ENCODE data around the gene SLC34A1. TPM values are rescaled to one million over a fixed set of nuclear protein-coding genes. Genes with fewer than 3 reads are reported as not detected.

SLC34A1 gene
- total RNA-seq, 2 experiments from 2014 or later = not detected

- peaks cover 8% of the 10 kb centered on the region for H3K36me3 Mint-ChIP-seq (ENCODE audit: low read depth)
- peaks cover 77% of the 10 kb centered on the region for H3K4me1 Mint-ChIP-seq (ENCODE audit: low read depth)
- peak overlapping the region; percentile 75 for H3K4me3 Mint-ChIP-seq
- CTCF ChIA-PET = interaction anchor here (1.0 to 2.6 kb wide), 5 partner anchors 8 to 39 kb away, joined by 3 to 14 read pairs (median 6); no protein-coding TSS in a partner anchor
- intact Hi-C loops (cut with micrococcal nuclease) = loop anchor here (1.0 to 2.0 kb wide), 4 partner anchors 9 to 63 kb away; partner anchors contain the start of genes GRK6 and LMAN2
- H3K27ac Mint-ChIP-seq = no peak overlapping the region
- H3K27me3 Mint-ChIP-seq (ENCODE audit: low read depth) = no peaks in the 10 kb centered on the region
- no peaks in the 10 kb centered on the region for H3K9me3 Mint-ChIP-seq
- DNase-seq = no peak
These were observed 20.7 kb upstream of the SLC34A1 start for GRCh38 chr5:177363565-177363964.

GRCh38 chr5:177364159-177364962 is 19.9 kb upstream of the SLC34A1 start:
- H3K4me3 Mint-ChIP-seq = peak overlapping the region; percentile 50
- peak; percentile 70 for DNase-seq
- H3K4me1 Mint-ChIP-seq (ENCODE audit: low read depth) = peaks cover 77% of the 10 kb centered on the region
- peak overlapping the region; percentile 71 for H3K27ac Mint-ChIP-seq
- no peaks in the 10 kb centered on the region for H3K9me3 Mint-ChIP-seq
- CTCF ChIA-PET = interaction anchor here (1.0 to 2.6 kb wide), 10 partner anchors 9 to 46 kb away, joined by 3 to 14 read pairs (median 6); partner anchors contain the start of gene LMAN2
- H3K36me3 Mint-ChIP-seq (ENCODE audit: low read depth) = peaks cover 15% of the 10 kb centered on the region
- H3K27me3 Mint-ChIP-seq (ENCODE audit: low read depth) = no peaks in the 10 kb centered on the region
- intact Hi-C loops (cut with micrococcal nuclease) = loop anchor here (1.0 to 2.0 kb wide), 2 partner anchors 14 to 25 kb away; no protein-coding TSS in a partner anchor

- H3K4me1 Mint-ChIP-seq (ENCODE audit: low read depth) = peaks cover 74% of the 10 kb centered on the region
- no peak overlapping the region for H3K4me3 Mint-ChIP-seq
- peaks cover 16% of the 10 kb centered on the region for H3K36me3 Mint-ChIP-seq (ENCODE audit: low read depth)
- H3K27me3 Mint-ChIP-seq (ENCODE audit: low read depth) = no peaks in the 10 kb centered on the region
- intact Hi-C loops (cut with micrococcal nuclease) = loop anchor here (2.0 kb wide), 1 partner anchor 13 kb away; no protein-coding TSS in a partner anchor
- CTCF ChIA-PET = interaction anchor here (0.6 to 2.6 kb wide), 12 partner anchors 9 to 113 kb away, joined by 3 to 14 read pairs (median 5); no protein-coding TSS in a partner anchor
- DNase-seq = no peak
- H3K27ac Mint-ChIP-seq = no peak overlapping the region
- no peaks in the 10 kb centered on the region for H3K9me3 Mint-ChIP-seq
These were observed 18.2 kb upstream of the SLC34A1 start for GRCh38 chr5:177365845-177366527.

DNA sequence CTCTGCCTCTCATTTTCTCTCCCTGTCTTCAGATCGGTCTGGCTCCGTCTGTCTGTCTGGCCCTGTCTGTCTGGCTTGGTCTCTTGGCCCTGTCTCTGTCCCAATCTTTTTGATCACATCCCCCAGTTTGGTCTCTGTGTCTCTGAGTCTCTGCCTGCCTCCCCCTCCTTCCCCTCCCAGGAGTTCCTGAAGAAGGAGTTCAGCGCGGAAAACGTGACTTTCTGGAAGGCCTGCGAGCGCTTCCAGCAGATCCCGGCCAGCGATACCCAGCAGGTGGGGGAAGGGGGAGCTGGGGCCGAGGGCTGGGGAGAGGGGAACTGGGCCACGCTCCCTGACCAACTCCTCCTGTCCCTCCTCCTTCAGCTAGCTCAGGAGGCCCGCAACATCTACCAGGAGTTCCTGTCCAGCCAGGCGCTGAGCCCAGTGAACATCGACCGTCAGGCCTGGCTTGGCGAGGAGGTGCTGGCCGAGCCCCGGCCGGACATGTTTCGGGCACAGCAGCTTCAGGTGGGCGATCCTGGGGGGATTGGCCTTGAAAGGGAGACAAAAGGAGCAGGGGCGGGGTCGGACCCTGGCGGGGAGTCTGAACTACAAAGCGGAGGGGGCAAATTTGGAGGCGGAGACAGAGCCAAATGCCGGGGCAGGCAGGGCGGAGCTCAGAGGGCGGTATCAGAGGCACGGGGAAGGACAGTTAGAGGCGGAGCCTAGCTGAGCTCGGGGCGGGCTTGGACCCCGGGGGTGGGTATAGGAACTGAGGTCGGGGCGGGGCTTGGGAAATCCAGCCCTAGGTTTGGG is 17.5 kb upstream of the SLC34A1 start:
- DNase-seq = no peak
- Mint-ChIP-seq H3K36me3 (ENCODE audit: low read depth) (peaks cover 19% of the 10 kb centered on the region), H3K27me3 (ENCODE audit: low read depth) (no peaks in the 10 kb centered on the region), H3K4me1 (ENCODE audit: low read depth) (peaks cover 73% of the 10 kb centered on the region), H3K4me3 (no peak overlapping the region), H3K9me3 (no peaks in the 10 kb centered on the region), H3K27ac (peak overlapping the region; percentile 50)
- CTCF ChIA-PET = interaction anchor here (0.6 to 2.0 kb wide), 9 partner anchors 11 to 112 kb away, joined by 3 to 8 read pairs (median 4); no protein-coding TSS in a partner anchor
- intact Hi-C loops (cut with micrococcal nuclease) = no loop called here

- Mint-ChIP-seq H3K27me3 (ENCODE audit: low read depth) (no peaks in the 10 kb centered on the region), H3K4me3 (no peak overlapping the region), H3K27ac (no peak overlapping the region), H3K36me3 (ENCODE audit: low read depth) (peaks cover 21% of the 10 kb centered on the region), H3K4me1 (ENCODE audit: low read depth) (peaks cover 72% of the 10 kb centered on the region), H3K9me3 (no peaks in the 10 kb centered on the region)
- intact Hi-C loops (cut with micrococcal nuclease) = no loop called here
- DNase-seq = no peak
- CTCF ChIA-PET = interaction anchor here (0.6 to 2.0 kb wide), 4 partner anchors 14 to 88 kb away, joined by 3 to 5 read pairs (median 4); no protein-coding TSS in a partner anchor
These were observed 16.8 kb upstream of the SLC34A1 start for GRCh38 chr5:177367323-177367848.

GRCh38 chr5:177367981-177368868 is 16.0 kb upstream of the SLC34A1 start:
- no peaks in the 10 kb centered on the region for H3K9me3 Mint-ChIP-seq
- peaks cover 72% of the 10 kb centered on the region for H3K4me1 Mint-ChIP-seq (ENCODE audit: low read depth)
- peaks cover 24% of the 10 kb centered on the region for H3K36me3 Mint-ChIP-seq (ENCODE audit: low read depth)
- intact Hi-C loops (cut with micrococcal nuclease) = no loop called here
- CTCF ChIA-PET = interaction anchor here (0.6 to 6.0 kb wide), 13 partner anchors 9 to 835 kb away, joined by 3 to 77 read pairs (median 6); partner anchors contain the start of genes RGS14 and SLC34A1
- no peak overlapping the region for H3K4me3 Mint-ChIP-seq
- peak overlapping the region; percentile 64 for H3K27ac Mint-ChIP-seq
- no peak for DNase-seq
- H3K27me3 Mint-ChIP-seq (ENCODE audit: low read depth) = no peaks in the 10 kb centered on the region

- peak; percentile 50 for DNase-seq
- CTCF ChIA-PET = interaction anchor here (0.6 to 6.0 kb wide), 15 partner anchors 10 to 835 kb away, joined by 3 to 77 read pairs (median 6); partner anchors contain the start of genes RGS14 and SLC34A1
- H3K36me3 Mint-ChIP-seq (ENCODE audit: low read depth) = peaks cover 27% of the 10 kb centered on the region
- intact Hi-C loops (cut with micrococcal nuclease) = loop anchor here (1.0 kb wide), 2 partner anchors 21 to 34 kb away; no protein-coding TSS in a partner anchor
- no peaks in the 10 kb centered on the region for H3K9me3 Mint-ChIP-seq
- no peak overlapping the region for H3K4me3 Mint-ChIP-seq
- H3K4me1 Mint-ChIP-seq (ENCODE audit: low read depth) = peaks cover 72% of the 10 kb centered on the region
- H3K27me3 Mint-ChIP-seq (ENCODE audit: low read depth) = no peaks in the 10 kb centered on the region
- peak overlapping the region; percentile 77 for H3K27ac Mint-ChIP-seq
These were observed 15.2 kb upstream of the SLC34A1 start for GRCh38 chr5:177368869-177369644.

GRCh38 chr5:177369645-177370440 is 14.4 kb upstream of the SLC34A1 start:
- intact Hi-C loops (cut with micrococcal nuclease) = loop anchor here (1.0 to 5.0 kb wide), 3 partner anchors 20 to 833 kb away; partner anchors contain the start of gene RNF44

GRCh38 chr5:177370488-177371119 is 13.6 kb upstream of the SLC34A1 start:
- H3K27me3 Mint-ChIP-seq (ENCODE audit: low read depth) = no peaks in the 10 kb centered on the region
- intact Hi-C loops (cut with micrococcal nuclease) = loop anchor here (5.0 kb wide), 1 partner anchor 833 kb away; the partner anchor contains the start of gene RNF44
- peaks cover 70% of the 10 kb centered on the region for H3K4me1 Mint-ChIP-seq (ENCODE audit: low read depth)
- no peak overlapping the region for H3K27ac Mint-ChIP-seq
- H3K36me3 Mint-ChIP-seq (ENCODE audit: low read depth) = peaks cover 28% of the 10 kb centered on the region
- peak; percentile 75 for DNase-seq
- H3K9me3 Mint-ChIP-seq = no peaks in the 10 kb centered on the region
- CTCF ChIA-PET = interaction anchor here (0.6 to 6.0 kb wide), 14 partner anchors 8 to 299 kb away, joined by 3 to 77 read pairs (median 9); partner anchors contain the start of genes LMAN2, RGS14 and SLC34A1
- peak overlapping the region; percentile 74 for H3K4me3 Mint-ChIP-seq

More at GRCh38 chr5:177369645-177370440, 14.4 kb upstream of the SLC34A1 start:
- Mint-ChIP-seq H3K27me3 (ENCODE audit: low read depth) (no peaks in the 10 kb centered on the region), H3K4me3 (no peak overlapping the region), H3K9me3 (no peaks in the 10 kb centered on the region), H3K4me1 (ENCODE audit: low read depth) (peaks cover 72% of the 10 kb centered on the region), H3K36me3 (ENCODE audit: low read depth) (peaks cover 28% of the 10 kb centered on the region), H3K27ac (peak overlapping the region; percentile 77)
- no peak for DNase-seq
- CTCF ChIA-PET = interaction anchor here (0.6 to 6.0 kb wide), 20 partner anchors 9 to 298 kb away, joined by 3 to 77 read pairs (median 8); partner anchors contain the start of genes LMAN2, RGS14 and SLC34A1
